Fibroblast of skin of right quadriceps (primary cell): ENCODE data around the gene NDRG3.
"Not testable (repeated sequence)": the region's sequence is repeated elsewhere in the genome, so short reads cannot be mapped to it uniquely, and the experiment has no call there.

ENCODE experiments used
- DNase-seq: peaks from one replicate; pipeline ENCODE4 v3.0.0-alpha.2; 2013

The NDRG3 gene

GRCh38 chr20:36686504-36686903 lies 59.4 kb downstream of the NDRG3 start:
- no peak for DNase-seq

GRCh38 chr20:36684747-36685146 lies 61.1 kb downstream of the NDRG3 start:
- DNase-seq: no peak

DNA sequence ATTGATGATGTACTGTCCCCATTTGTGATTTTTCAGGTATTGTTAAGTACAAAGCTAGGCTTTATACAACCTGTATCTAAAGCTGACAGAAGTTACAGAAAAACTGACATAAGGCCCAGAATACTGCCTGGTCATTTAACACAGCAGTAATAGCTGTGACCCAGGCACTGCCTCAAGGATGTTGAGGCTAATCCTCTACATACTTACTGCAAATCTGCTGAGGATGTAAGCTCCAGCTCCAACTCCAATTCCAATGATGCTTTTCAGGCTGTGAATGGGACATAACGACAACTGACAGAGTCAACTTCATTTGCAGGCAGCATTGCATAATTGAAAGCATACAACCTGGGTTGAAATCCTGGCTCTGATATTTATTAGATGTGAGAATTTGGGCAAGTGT lies 63.6 kb downstream of the NDRG3 start:
- no peak for DNase-seq

DNA sequence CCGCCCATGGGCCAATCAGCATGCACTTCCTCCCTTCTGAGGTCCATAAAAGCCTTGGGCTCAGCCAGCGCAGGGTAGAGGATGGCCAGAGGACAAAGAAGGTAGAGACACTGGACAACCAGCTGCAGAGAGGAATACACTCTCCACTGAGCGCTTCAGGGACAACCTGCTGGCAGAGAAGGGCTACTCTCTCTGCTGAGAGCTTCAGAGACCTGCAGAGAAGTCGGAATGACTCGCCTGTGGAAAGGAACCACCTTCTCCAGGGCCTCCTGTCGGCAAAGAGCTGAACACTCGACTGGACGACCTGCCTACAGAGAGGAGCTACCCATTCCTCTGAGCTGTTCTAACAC lies 68.5 kb downstream of the NDRG3 start:
- DNase-seq: no peak

- DNase-seq: no peak
These were observed 69.0 kb downstream of the NDRG3 start for GRCh38 chr20:36676701-36677421.

DNA sequence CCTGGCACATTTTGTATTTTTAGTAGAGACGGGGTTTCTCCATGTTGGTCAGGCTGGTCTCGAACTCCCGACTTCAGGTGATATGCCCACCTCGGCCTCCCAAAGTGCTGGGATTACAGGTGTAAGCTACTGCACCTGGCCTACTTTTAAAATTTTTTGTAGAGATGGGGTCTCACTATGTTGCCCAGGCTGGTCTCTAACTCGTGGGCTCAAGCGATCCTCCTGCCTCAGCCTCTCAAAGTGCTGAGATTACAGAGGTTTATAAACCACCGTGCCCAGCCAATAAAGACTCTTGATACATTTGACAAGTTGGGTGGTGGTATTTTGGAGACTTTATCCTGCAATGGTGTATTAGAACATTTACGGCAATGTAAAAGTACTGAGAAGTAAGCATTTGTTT lies 70.3 kb downstream of the NDRG3 start:
- DNase-seq: not testable (repeated sequence)

GRCh38 chr20:36672991-36673390 lies 72.9 kb downstream of the NDRG3 start:
- no peak for DNase-seq

DNA sequence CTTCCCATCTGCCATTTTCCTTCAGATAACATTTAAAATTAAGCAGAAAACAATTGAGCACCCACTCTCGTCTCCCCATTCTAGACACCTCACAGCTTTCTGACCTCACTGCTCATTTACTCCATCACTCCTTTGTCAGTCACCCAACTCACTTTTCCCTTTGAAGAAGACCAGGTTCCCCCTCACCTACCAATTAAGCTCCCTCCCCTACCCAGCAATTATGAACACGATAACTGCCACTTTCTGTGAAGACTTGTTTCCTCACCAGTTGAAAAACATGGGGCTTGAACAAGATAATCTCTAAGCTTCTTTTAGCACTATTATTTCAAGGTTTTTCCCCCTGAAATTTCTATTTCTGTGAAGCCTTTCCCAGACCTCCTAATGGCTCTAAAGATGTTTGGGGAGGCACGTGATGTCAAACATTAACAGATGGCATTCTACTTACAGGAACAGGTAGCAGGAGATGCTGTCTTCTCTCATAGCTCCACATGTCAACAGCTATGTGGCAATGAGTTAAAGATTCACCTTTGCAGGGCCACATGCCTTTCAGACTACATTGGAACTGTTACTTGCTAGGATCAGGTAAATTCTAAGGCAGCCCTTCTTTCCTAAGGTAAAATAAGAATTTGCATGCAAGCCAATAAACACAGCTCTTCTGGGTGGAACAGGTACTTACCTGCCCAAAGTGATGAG lies 75.1 kb downstream of the NDRG3 start:
- DNase-seq: no peak

DNA sequence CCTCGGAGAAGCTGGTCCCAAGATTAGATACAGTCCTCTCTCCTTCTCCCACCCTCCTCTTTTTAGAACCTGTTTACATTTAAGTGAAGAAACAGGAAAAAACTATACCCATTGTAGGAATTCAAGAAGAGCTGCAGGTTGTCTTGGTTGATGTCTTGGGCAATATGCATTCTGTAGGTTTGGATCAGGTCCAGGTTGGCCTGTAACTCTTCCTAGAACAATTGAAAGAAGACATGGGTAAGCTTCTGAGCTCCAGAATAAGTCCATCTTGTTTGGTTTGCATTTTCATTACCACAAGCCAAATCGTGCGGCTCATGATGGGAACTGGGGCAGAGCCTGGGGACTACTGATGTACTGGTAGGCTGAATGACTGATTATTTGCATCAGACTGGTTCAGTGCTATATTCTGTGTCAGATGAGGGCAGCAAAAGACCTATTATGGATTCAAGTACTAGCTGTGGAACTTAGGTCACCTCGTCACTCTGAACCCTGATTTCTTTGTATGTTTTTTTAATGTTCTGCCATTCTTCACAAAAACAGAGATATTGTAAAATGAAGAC lies 79.6 kb downstream of the NDRG3 start:
- peak; percentile 14 for DNase-seq

DNA sequence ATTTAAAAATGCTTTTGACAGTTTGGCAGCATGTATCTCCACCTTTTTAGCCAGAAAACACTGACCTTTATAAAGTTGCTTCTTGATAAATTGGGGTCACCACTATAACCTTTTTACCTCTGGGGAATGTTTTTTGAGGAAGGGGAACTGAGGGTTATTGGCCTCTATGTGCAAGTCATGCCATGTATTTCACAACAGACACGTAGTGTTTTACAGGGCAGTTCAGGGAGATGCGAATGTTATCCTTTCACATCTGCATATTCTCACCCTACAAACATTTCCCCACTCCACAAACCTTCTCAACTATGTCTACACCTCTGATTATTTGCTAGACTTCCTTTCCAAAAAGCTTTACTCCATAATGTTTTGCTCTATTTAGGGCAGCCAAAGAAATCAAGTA lies 82.9 kb downstream of the NDRG3 start:
- DNase-seq: no peak

- no peak for DNase-seq
These were observed 87.6 kb downstream of the NDRG3 start for GRCh38 chr20:36658300-36658699.

GRCh38 chr20:36656733-36657132 lies 89.2 kb downstream of the NDRG3 start:
- DNase-seq: no peak

- DNase-seq: no peak
These were observed 90.9 kb downstream of the NDRG3 start for GRCh38 chr20:36655004-36655403.

DNA sequence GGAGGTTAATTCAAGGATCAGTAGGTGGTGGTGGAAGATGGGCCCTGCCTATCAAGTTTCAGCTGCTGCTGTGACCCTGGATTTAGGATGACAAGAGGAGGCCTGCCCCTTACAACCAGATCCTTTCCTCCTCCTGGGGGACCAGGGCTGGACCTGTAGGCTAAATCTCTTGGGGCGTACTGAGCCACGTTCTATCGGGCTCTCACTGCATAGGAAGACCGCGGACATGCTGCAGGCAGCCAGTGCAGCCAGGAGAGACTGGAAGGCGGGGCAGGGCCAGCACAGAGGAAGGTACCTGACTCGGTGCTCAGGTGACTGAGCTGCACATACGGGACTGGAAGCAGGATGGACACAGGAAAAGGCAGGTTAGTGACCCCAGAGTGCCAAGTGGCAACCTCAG lies 91.4 kb downstream of the NDRG3 start:
- DNase-seq: no peak

GRCh38 chr20:36653456-36653855 lies 92.4 kb downstream of the NDRG3 start:
- DNase-seq: no peak

- DNase-seq: no peak
These were observed 98.4 kb downstream of the NDRG3 start for GRCh38 chr20:36647196-36648121.

DNA sequence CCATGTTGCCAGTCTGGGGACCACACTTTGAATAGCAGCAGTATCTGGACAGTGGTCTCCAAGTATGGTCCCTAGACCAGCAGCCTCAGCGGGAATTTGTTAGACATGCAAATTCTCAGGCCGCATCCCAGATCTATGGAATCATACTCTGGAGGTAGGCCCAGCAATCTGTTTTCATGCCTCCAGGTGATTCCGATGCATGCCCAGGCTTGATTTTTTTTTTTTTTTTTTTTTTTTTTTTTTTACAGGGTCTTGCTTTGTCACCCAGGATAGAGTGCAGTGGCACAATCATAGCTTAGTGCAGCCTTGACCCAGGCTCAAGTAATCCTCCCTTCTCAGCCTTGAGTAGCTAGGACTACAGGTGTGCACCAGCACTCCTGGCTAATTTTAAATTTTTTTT lies 99.2 kb downstream of the NDRG3 start:
- no peak for DNase-seq

GRCh38 chr20:36645998-36646397 lies 99.9 kb downstream of the NDRG3 start, which contains the start of gene SLA2:
Gene SLA2, minus strand, starts transcription at chr20:36646196. Its CDS starts 4,861 bp downstream, at chr20:36641335.
- DNase-seq: no peak

- DNase-seq: no peak
These were observed 100.5 kb downstream of the NDRG3 start for GRCh38 chr20:36645353-36645752.

DNA sequence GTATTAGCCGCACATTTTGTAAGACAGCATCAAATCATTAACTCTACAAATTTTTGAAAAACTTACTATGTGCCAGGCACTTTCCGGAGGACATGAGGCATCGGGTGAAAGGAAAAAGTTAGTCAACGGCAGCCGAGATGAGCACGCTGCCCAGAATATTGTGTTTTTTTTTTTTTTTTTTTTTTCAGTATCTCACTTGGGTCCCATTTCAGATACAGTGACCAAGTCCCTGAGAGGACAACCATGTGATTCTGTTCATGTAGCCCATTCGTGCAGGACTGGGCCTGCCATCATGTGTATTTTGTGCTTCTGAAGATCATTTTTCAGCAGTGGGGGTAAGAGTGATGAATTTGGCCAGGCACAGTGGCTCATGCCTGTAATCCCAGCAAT lies 101.2 kb downstream of the NDRG3 start:
- no peak for DNase-seq

- DNase-seq: no peak
These were observed 101.7 kb downstream of the NDRG3 start for GRCh38 chr20:36644032-36644705.

- DNase-seq: no peak
These were observed 103.8 kb downstream of the NDRG3 start for GRCh38 chr20:36642136-36642535.

GRCh38 chr20:36641506-36641843 lies 104.4 kb downstream of the NDRG3 start:
- DNase-seq: no peak
